SK-N-SH treated with all-trans-retinoic acid at 6 μM for 48 hours (cell line): ENCODE data around the gene TRIM73.
"Not testable (repeated sequence)": the region's sequence is repeated elsewhere in the genome, so short reads cannot be mapped to it uniquely, and the experiment has no call there.

Source experiments
- ARNTL ChIP-seq: fragments of 450-650 bp; formaldehyde crosslinking; IDR thresholded peaks from 2 replicates; pipeline ENCODE4 v1.5.0; 2020; ENCODE audit warnings: low read depth, mild to moderate bottlenecking, moderate library complexity, borderline replicate concordance
- CREB5 ChIP-seq: fragments of 250-450 bp; sonication (Bioruptor Pico); IDR thresholded peaks from 2 replicates; pipeline ENCODE4 v1.5.1; 2020; ENCODE audit warnings: low read depth, mild to moderate bottlenecking, moderate library complexity
- CSRNP3 ChIP-seq: fragments of 250-450 bp; sonication (Bioruptor Pico); IDR thresholded peaks from 2 replicates; pipeline ENCODE4 v1.5.1; 2021; ENCODE audit warnings: mild to moderate bottlenecking, moderate library complexity
- ISL1 ChIP-seq: fragments of 250-450 bp; sonication (Bioruptor Pico); IDR thresholded peaks from 2 replicates; pipeline ENCODE4 v2.1.2; 2022; ENCODE audit warnings: mild to moderate bottlenecking, moderate library complexity
- OSR1 ChIP-seq: fragments of 250-450 bp; sonication (Bioruptor Pico); IDR thresholded peaks from 2 replicates; pipeline ENCODE4 v1.8.0; 2022; ENCODE audit warnings: moderate library complexity, mild to moderate bottlenecking, inconsistent platforms
- PATZ1 ChIP-seq: fragments of 250-450 bp; sonication (Bioruptor Pico); IDR thresholded peaks from 2 replicates; pipeline ENCODE4 v1.8.0; 2020; ENCODE audit warnings: mild to moderate bottlenecking, moderate library complexity, borderline replicate concordance
- PPARA ChIP-seq: fragments of 250-450 bp; sonication (Bioruptor Pico); IDR thresholded peaks from 2 replicates; pipeline ENCODE4 v1.5.0; 2020; ENCODE audit warnings: mild to moderate bottlenecking, borderline replicate concordance
- RARB ChIP-seq: fragments of 250-450 bp; sonication (Bioruptor Pico); IDR thresholded peaks from 2 replicates; pipeline ENCODE4 v1.8.0; 2021; ENCODE audit warnings: mild to moderate bottlenecking, moderate library complexity
- TCF4 ChIP-seq: fragments of 250-450 bp; sonication (Bioruptor Pico); IDR thresholded peaks from 2 replicates; pipeline ENCODE4 v1.8.0; 2021; ENCODE audit warnings: mild to moderate bottlenecking, moderate library complexity, borderline replicate concordance
- ZFP3 ChIP-seq: fragments of 250-450 bp; sonication (Bioruptor Pico); IDR thresholded peaks from 2 replicates; pipeline ENCODE4 v1.5.0; 2020; ENCODE audit warnings: mild to moderate bottlenecking, moderate library complexity
- ZFP30 ChIP-seq: fragments of 450-650 bp; formaldehyde crosslinking; IDR thresholded peaks from 2 replicates; pipeline ENCODE4 v1.5.0; 2022; ENCODE audit warnings: mild to moderate bottlenecking, moderate library complexity
- ZNF565 ChIP-seq: fragments of 450-650 bp; formaldehyde crosslinking; conservative IDR thresholded peaks from 2 replicates; pipeline ENCODE4 v1.5.0; 2020; ENCODE audit warnings: low read depth, mild to moderate bottlenecking, moderate library complexity
- ZNF70 ChIP-seq: fragments of 450-650 bp; formaldehyde crosslinking; IDR thresholded peaks from 2 replicates; pipeline ENCODE4 v1.5.0; 2020; ENCODE audit warnings: mild to moderate bottlenecking, moderate library complexity
- ZNF8 ChIP-seq: fragments of 450-650 bp; formaldehyde crosslinking; IDR thresholded peaks from 2 replicates; pipeline ENCODE4 v1.5.0; 2020; ENCODE audit warnings: mild to moderate bottlenecking, moderate library complexity

GRCh38 chr7:75419693-75420092, 24.3 kb downstream of the TRIM73 start:
- not testable (repeated sequence) for TF ChIP-seq ZFP3 (CRISPR knock-in tag); ZFP30 (CRISPR knock-in tag); ZNF8; PATZ1 (CRISPR knock-in tag); ARNTL (CRISPR knock-in tag); TCF4 (CRISPR knock-in tag); CSRNP3; OSR1 (CRISPR knock-in tag); CREB5 (CRISPR knock-in tag); ZNF565 (CRISPR knock-in tag); ZNF70 (CRISPR knock-in tag); PPARA; RARB (CRISPR knock-in tag); ISL1 (CRISPR knock-in tag)
